GM10266 (cell line): ENCODE data around the gene GNB1.

Experiments used
- DNase-seq: peaks from one replicate; pipeline ENCODE4 v3.0.0; 2012; ENCODE audit errors: extremely low spot score
- CTCF ChIP-seq: IDR thresholded peaks from 2 replicates; pipeline ENCODE4 v1.5.1; 2012; ENCODE audit warnings: mild to moderate bottlenecking, low read depth; ENCODE audit not compliant: control insufficient read depth, insufficient read depth; ENCODE audit errors: missing control alignments

The GNB1 gene

GRCh38 chr1:1903224-1903623 is 12.3 kb upstream of the GNB1 start:
- no peak for TF ChIP-seq CTCF
- no peak for DNase-seq

GRCh38 chr1:1901641-1902294 is 10.9 kb upstream of the GNB1 start:
- TF ChIP-seq CTCF, result no peak
- DNase-seq, result no peak

GRCh38 chr1:1900883-1901640 is 10.2 kb upstream of the GNB1 start:
- TF ChIP-seq CTCF, result no peak
- DNase-seq, result no peak

- TF ChIP-seq CTCF, result no peak
- no peak for DNase-seq
Observed at GRCh38 chr1:1899967-1900327, 9.1 kb upstream of the GNB1 start.

- peak; percentile 37 for TF ChIP-seq CTCF
- DNase-seq, result no peak
Observed at GRCh38 chr1:1899266-1899966, 8.5 kb upstream of the GNB1 start.

GRCh38 chr1:1898246-1898933 is 7.5 kb upstream of the GNB1 start:
- no peak for TF ChIP-seq CTCF
- DNase-seq, result no peak
